NB4 (cell line): ENCODE data around the gene RBM20.

Experiments
- MYC ChIP-seq: IDR thresholded peaks from 2 replicates; pipeline ENCODE4 v1.6.1; 2011; ENCODE audit warnings: low read depth, low read length
- POLR2A ChIP-seq: IDR thresholded peaks from 2 replicates; pipeline ENCODE4 v1.6.1; 2011; ENCODE audit warnings: mild to moderate bottlenecking; ENCODE audit not compliant: insufficient read length; ENCODE audit errors: extremely low read depth
- TF ChIP-seq, protein P1 (sequence below): IDR thresholded peaks from one replicate; pipeline ENCODE4 v1.5.1; 2012; ENCODE audit warnings: low read depth, low read length

GRCh38 chr10:110691139-110691538 is 47.0 kb downstream of the RBM20 start:
- TF ChIP-seq, protein P1, sequence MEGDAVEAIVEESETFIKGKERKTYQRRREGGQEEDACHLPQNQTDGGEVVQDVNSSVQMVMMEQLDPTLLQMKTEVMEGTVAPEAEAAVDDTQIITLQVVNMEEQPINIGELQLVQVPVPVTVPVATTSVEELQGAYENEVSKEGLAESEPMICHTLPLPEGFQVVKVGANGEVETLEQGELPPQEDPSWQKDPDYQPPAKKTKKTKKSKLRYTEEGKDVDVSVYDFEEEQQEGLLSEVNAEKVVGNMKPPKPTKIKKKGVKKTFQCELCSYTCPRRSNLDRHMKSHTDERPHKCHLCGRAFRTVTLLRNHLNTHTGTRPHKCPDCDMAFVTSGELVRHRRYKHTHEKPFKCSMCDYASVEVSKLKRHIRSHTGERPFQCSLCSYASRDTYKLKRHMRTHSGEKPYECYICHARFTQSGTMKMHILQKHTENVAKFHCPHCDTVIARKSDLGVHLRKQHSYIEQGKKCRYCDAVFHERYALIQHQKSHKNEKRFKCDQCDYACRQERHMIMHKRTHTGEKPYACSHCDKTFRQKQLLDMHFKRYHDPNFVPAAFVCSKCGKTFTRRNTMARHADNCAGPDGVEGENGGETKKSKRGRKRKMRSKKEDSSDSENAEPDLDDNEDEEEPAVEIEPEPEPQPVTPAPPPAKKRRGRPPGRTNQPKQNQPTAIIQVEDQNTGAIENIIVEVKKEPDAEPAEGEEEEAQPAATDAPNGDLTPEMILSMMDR: no peak
- TF ChIP-seq POLR2A: no peak
- TF ChIP-seq MYC: no peak
